ENCODE measurements around the gene CACNA1G. TPM values are rescaled to one million over a fixed set of nuclear protein-coding genes. Genes with fewer than 3 reads are reported as not detected.

Gene CACNA1G
- total and polyA plus RNA-seq, 9 of the 15 experiments (the other 6 are each of a cell fraction or from before 2014, with no cell fraction given): 0.01 TPM; not detected in 8

DNA sequence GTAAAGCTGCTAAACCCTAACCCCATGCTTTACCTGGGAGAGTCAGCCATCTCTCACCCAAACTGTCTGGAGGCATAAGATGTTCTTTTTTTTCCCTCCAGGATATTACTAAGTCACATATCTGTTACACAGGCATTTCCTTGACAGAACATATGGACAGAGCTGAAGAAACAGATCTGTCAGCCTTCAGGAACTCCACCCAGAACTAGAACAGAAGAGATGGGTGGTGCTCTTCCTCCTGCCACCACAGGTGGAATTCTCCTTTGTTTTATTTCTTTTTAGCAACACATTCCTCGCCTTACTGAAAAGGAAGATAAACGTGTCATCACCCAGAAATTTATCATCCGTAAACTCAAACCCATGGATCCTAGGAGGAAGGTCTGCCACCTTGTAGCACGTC is 43.5 kb upstream of the CACNA1G start (continued):
- TF ChIP-seq, protein P1, sequence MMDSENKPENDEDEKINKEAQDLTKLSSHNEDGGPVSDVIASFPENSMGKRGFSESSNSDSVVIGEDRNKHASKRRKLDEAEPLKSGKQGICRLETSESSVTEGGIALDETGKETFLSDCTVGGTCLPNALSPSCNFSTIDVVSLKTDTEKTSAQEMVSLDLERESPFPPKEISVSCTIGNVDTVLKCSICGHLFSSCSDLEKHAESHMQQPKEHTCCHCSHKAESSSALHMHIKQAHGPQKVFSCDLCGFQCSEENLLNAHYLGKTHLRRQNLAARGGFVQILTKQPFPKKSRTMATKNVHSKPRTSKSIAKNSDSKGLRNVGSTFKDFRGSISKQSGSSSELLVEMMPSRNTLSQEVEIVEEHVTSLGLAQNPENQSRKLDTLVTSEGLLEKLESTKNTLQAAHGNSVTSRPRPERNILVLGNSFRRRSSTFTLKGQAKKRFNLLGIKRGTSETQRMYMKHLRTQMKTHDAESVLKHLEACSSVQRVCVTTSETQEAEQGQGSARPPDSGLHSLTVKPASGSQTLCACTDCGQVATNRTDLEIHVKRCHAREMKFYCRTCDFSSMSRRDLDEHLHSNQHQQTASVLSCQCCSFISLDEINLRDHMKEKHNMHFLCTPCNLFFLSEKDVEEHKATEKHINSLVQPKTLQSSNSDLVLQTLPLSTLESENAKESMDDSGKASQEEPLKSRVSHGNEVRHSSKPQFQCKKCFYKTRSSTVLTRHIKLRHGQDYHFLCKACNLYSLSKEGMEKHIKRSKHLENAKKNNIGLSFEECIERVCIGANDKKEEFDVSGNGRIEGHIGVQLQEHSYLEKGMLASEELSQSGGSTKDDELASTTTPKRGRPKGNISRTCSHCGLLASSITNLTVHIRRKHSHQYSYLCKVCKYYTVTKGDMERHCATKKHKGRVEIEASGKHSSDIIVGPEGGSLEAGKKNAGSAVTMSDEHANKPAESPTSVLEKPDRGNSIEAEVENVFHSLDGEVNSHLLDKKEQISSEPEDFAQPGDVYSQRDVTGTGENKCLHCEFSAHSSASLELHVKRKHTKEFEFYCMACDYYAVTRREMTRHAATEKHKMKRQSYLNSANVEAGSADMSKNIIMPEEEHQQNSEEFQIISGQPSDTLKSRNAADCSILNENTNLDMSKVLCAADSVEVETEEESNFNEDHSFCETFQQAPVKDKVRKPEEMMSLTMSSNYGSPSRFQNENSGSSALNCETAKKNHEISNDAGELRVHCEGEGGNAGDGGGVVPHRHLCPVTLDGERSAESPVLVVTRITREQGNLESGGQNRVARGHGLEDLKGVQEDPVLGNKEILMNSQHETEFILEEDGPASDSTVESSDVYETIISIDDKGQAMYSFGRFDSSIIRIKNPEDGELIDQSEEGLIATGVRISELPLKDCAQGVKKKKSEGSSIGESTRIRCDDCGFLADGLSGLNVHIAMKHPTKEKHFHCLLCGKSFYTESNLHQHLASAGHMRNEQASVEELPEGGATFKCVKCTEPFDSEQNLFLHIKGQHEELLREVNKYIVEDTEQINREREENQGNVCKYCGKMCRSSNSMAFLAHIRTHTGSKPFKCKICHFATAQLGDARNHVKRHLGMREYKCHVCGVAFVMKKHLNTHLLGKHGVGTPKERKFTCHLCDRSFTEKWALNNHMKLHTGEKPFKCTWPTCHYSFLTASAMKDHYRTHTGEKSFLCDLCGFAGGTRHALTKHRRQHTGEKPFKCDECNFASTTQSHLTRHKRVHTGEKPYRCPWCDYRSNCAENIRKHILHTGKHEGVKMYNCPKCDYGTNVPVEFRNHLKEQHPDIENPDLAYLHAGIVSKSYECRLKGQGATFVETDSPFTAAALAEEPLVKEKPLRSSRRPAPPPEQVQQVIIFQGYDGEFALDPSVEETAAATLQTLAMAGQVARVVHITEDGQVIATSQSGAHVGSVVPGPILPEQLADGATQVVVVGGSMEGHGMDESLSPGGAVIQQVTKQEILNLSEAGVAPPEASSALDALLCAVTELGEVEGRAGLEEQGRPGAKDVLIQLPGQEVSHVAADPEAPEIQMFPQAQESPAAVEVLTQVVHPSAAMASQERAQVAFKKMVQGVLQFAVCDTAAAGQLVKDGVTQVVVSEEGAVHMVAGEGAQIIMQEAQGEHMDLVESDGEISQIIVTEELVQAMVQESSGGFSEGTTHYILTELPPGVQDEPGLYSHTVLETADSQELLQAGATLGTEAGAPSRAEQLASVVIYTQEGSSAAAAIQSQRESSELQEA (IDR thresholded peaks at IDR 0.05; ENCODE audit: low read depth): no peak
- TF ChIP-seq, protein P2, sequence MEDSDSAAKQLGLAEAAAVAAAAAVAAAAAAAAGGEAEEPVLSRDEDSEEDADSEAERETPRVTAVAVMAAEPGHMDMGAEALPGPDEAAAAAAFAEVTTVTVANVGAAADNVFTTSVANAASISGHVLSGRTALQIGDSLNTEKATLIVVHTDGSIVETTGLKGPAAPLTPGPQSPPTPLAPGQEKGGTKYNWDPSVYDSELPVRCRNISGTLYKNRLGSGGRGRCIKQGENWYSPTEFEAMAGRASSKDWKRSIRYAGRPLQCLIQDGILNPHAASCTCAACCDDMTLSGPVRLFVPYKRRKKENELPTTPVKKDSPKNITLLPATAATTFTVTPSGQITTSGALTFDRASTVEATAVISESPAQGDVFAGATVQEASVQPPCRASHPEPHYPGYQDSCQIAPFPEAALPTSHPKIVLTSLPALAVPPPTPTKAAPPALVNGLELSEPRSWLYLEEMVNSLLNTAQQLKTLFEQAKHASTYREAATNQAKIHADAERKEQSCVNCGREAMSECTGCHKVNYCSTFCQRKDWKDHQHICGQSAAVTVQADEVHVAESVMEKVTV (CRISPR knock-in tag; IDR thresholded peaks at IDR 0.05): no peak
- TF ChIP-seq, protein P3, sequence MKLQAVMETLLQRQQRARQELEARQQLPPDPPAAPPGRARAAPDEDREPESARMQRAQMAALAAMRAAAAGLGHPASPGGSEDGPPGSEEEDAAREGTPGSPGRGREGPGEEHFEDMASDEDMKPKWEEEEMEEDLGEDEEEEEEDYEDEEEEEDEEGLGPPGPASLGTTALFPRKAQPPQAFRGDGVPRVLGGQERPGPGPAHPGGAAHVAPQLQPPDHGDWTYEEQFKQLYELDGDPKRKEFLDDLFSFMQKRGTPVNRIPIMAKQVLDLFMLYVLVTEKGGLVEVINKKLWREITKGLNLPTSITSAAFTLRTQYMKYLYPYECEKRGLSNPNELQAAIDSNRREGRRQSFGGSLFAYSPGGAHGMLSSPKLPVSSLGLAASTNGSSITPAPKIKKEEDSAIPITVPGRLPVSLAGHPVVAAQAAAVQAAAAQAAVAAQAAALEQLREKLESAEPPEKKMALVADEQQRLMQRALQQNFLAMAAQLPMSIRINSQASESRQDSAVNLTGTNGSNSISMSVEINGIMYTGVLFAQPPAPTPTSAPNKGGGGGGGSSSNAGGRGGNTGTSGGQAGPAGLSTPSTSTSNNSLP (IDR thresholded peaks at IDR 0.05; ENCODE audit: borderline replicate concordance, low read depth, low read length): no peak
- no peak for TF ChIP-seq NFATC3 (IDR thresholded peaks at IDR 0.05)
